SHP77 treated with DMSO at 0.1 percent for 48 hours (cell line): ENCODE data around the gene DUSP6.

Source experiments
- DNase-seq: peaks from one replicate; lab custom pipeline; 2025; lab: John Stamatoyannopoulos, UW

Gene DUSP6

DNA sequence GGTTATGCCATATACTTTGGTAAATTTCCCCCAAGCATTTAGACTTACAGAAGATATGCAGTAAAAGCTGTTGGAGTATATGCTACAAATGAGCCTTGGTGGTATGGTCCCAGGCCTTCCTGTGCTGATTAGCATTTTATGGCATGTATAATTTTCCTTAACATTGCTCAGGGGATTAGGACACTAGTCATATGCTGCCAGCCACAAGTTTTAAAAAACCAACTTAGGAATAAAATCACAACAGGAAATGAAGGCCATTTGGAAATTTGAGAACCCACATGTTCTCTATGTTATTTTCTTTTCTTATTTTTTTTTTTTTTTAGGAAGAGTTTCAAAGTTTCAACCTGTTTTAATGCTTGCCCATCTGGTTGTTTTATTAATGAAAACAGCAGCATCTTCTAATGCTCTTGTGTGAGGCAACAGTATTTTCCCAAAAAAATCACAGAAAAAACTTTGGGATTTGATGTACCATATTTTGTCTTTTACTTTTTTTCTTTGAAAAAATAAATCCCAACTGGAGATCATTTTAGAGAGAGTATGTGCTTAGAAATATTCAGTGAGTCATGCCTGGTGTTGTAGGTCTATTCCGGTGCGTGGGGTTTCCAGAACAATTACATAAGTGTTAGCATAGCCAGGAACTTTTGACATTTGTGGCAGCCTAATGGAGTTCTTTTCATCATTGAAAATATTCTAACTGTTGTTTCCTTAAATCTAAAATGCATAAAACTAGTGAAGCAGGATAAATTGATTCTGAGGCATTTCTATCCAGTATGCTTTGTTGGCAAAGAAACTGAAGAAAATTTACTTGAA, 21.7 kb upstream of the DUSP6 start:
- DNase-seq, result no peak

DNA sequence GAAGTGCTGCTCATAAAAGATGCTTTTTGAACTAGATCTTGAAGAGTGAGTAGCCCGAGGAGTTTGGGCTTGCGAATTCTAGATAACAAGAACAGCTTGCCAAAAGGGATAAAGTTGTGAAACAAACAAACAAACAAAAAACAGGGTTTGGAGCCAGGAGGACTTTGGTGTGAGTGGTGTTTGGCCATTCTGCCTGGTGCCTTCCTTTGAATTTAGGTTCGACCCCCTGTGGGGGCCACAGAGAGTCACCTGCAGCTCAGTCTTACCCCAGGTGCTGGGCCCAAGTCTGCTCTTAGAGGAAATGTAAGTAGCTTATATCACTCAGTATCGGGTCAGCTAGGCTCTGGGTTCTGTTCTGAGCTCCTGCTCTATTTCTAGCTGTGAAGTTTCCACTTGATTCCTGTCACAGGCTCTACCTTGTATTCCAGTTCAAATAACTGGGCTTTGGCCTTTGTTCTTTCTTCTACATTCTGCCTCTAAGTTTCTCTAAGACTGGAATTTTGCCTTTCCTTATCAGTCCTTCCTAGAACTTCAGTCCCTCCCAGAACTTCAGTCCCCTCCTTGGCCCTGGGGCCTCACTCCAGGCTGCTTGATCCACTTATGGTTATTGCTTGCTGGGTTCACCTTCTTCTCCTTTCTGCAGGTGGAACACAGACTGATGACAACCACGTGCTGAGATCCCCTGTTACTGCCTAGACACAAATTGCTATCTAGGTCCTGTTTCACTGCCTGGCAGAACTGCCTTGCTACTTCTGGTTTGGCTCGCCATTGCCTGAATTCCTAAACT, 20.5 kb upstream of the DUSP6 start:
- no peak for DNase-seq

DNA sequence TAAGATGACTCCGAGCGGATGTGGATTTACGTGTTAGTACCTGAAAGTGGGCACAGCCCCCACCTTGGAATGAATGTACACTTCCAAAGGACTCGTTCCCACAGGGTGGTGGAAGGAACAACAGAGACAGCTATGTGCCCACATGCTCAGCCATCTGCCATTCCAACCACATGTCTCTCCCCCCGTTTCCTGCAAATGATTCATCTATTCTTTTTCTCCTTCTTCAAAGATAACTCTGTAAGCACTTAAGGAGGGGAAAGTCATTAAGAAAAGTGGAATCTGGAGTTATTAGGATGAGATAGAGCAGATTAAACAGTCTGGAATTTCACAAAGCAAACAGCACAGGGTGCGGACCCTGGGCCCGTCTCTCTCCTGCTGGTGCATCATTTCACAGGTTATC, 18.5 kb upstream of the DUSP6 start:
- no peak for DNase-seq

DNA sequence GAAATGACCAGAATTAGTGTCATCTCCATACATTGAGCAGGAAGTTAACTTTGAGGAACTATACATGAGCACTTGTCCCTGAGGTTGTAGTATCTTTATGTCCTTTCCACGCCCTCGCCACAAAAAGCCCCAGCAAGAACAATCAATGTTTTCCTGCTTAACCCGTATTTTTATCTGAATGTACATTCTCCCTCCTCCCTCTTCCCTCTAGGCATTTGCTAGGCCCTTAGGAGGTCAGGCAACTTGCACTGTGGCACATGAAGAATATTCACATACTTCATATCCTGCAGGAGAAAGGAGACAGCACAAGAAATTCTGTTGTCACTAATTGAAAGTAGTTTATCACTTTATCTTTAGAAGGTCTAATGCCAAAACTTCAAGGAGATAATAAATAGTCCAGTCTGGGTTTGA, 18.1 kb upstream of the DUSP6 start:
- no peak for DNase-seq

DNA sequence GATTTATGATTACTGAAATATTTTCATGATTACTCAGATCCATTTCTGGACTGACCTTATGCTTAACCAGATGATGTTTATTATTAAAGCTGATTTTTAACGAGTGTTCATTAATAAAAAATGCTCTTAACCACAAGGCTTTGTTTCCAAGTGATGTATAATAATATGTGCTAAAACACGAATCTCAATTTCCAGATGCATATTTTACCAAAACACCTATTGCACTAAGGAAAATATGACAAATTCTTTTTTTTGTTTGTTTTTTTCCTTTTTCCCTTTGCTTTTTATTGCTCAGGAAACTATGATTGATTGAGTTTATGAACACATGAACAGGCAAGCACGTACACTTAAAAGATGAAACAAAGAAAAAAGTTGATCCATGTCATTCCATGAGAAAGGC, 16.9 kb upstream of the DUSP6 start:
- DNase-seq, result no peak

DNA sequence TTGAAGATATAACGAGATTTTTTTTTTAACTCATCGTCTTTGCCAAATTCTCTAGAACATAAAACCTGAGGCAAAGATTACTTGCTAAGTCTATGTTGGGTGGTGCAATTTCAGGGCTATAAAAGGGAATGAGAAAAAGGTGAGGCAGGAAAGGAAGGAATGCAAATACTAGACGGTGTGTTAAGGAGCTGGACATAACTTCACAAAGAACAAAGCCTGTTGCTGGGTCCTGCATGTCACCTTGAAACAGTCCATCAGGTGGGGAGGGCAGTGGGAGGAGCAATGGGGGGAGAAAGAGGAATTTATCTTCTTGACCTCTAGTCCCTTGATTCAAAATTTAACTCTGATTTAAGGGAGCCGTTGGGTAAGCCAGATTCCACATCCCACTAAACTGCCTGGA, 16.1 kb upstream of the DUSP6 start:
- no peak for DNase-seq

DNA sequence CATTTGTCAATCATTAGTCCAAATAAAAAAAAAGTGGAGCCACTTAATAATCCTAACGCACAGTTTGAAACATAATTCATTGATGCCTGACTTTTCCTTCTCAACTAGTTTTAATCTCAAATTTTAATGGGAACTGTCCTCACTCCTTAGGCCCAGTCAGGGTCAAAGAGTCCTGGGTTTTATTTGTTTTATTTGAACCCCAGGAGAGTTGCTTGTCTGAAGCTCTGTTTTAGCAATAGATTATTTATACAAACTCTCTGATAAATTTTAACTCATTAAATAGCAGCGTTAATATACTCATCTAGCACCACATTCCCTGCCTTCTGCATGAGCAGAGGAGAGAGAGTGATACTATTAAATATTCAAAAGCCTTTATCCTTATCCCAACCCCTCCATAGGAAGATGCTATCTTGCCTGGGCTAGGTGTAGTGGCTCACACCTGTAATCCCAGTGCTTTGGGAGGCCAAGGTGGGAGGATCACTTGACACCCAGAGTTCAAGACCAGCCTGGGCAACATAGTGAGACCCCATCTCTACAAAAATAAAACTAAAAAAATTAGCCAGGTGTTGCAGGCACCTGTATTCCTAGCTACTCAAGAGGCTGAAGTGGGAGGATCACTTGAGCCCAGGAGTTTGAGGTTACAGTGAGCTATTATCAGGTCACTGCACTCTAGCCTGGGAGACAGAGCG, 14.5 kb upstream of the DUSP6 start:
- DNase-seq, result no peak

DNA sequence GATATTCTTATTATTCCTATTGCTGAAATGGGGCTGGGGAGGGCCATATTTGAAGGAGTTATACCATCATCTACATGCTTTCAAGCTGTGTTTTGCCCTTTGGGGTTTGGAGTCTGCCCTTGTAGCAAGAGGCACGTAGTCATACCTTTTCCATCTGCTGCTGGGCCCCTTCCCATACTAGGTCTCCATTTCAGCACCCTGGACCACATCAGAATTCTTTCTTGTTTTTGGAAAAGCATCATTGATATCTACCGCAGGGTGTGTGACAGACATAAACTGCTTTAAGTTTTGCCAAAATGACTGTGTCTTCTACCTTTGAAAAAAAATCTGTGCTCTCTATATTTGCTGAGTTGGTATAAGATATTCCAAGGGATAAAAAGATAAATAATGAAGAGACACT, 12.3 kb upstream of the DUSP6 start:
- no peak for DNase-seq

DNA sequence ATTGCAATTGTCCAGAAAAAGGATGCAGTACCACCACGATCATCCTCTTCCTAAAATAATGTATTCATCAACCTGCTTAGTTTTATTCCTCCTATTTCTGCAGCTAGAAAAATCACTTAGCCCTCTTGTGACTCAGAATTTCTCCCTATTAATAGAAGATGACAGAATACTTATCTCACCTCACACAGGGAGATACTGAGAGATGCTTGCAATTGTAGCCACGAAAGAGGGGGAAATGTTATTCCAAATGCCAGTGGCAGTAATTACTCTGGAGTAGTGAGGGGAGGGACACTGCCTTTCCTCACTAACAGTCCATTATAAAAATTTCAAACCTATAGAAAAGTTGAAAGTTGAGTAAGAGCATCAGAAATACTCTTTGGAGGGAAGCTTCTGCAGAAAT, 11.8 kb upstream of the DUSP6 start:
- DNase-seq, result no peak

DNA sequence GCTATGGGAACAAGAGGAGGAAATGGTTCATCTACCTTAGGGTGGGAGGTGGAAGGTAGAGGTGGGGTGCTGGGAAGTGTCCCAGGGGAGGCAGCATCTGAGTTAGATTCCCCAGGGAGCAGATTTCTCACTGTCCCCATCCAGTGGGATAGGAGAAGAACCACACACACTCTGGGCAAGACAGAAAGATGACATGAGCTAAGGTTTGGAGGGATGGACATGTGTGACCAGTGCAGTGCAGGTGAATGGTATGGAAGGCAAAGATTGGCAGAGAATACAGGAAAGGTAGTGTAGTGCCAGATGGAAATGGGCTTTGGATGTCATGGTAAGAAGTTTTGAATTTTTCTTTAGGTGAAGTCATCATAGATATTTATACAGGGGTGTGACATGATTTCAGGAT, 11.3 kb upstream of the DUSP6 start:
- DNase-seq, result no peak

DNA sequence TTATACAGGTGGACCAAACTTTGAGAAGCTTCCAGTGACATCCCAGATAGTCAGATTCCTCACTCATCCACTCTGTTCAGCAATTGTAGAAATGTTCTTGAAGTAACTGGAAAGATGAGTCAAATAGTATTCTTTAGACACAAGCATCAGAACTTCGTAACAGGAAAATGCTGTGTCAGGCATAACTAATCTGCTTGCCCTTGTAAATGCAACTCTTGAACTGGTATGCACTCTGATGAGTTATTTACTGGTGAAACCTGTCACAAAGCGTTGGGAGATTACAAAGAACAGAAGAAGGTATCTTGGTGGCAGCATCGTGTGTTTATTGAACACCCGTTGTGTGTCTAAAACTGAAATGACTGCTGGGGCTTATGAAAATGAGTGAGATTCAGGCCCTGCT, 10.8 kb upstream of the DUSP6 start:
- DNase-seq, result no peak

DNA sequence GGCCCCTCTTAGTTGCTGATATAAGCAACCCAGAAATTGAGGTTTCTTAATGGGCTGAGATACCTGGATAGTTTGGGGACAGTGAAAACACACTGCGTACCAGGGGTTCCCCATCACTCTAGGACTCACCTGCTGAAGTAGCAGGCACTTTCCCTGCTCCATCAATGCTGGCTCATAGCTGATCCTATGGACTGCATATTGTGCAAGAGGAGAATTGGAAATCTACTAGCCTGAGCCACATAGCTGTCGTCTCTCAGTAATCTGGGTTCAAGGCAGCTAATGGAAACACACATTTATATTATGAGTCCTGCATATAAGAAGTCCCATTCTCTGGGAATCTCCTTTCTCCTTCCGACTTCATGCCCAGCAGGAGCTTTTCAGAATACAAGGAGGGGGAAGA, 7.3 kb upstream of the DUSP6 start:
- DNase-seq, result no peak

DNA sequence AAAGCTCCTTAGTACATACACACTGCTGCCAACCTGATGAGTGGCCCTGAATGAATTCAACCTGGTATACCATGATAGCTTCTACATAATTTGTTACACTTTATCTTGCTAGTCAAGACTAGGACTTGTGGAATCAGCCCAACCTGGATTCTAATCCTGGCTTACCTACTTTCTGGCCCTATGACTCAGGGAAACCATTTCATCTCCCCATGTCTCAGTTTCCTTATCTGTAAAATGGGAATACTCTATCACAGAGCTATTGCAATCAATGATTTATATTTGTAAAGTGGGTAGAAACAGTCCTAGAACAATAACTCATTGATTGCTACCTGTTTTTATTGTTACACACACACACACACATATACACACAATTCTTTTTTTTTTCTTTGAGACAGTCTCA, 6.5 kb upstream of the DUSP6 start:
- DNase-seq, result no peak

DNA sequence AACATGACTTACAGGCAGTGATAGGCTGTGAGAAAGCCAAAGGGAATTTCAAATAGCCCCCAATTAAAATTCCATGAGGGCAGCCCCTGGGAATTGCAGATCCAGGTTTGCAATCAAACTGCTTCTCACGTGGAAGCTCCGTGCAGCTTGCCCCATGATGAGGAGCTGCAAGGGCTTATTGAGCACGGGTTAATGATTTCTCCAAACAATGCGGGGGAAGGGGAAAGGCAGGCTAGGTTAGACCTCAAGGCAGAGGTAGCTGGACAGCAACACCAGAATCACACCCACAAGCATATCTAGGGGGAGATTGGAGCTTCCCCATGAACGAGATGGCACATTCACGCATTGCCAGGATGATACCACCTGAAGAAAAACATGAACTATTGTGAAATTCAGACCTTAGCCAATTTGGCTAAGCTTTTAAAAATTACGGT, 5.0 kb upstream of the DUSP6 start:
- DNase-seq, result no peak

DNA sequence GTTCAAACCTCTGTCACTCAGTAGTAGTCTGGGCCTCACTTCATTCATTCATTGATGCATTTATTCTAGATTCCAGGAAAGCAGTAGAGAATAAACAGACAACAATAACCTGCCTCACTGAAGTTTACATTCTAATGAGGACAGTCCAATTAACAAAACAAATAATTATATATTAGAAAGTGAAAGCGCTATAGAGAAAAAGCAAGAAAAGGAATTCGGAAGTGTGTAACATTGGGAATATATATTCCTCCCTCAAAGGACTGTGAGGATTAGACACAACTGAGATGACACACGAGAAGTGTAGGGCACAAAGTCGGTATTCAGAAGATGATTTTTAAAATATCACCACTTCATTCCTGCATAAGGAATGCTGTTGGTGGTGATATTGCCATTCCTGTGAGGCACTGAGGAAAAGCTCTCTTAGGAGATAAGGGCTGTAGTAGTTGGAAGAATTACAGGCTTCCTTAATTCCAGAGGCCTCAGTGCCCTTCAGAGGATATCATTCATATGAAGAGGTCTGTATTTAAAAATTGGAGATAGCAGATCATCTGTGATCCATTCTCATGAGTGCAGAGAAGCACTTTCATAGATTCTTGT, 3.9 kb upstream of the DUSP6 start:
- DNase-seq, result no peak

DNA sequence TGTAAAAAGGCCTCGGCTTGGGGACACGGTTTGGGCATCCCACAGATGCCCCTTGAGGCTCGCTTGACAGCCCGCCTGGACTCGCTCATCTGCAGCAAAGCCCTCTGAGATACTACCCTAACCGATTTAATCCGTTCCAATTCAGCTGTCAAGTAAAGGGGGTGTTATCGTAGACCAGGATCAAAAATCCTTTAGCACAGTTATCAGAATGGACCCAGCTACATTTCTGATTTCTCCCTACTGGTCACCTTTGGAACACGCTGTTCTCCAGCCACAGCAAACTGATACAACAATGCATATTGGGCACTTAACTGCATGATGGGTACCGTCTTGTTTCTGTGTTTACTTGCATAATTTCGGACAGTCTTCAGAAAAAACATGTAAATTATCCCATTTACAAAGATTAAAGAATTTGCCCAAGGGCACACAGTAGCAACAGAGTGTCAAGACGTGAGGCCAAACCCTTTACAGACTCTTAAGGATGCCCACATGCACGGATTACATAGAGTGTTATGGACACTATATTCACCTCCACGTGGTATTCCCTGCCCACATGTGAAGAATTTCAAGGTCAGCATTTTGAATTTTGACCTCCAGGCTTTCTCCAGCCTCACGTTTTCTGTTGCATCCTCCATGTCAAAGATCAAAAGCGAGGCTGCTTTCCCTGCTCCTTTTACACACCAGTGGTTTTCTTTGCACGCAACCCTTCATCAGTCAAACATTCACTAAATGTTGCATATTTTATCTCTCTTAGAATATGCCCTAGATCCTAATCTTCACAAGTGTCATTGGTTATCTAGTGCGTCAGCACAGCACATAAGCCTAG, 3.2 kb upstream of the DUSP6 start:
- peak; percentile 42 for DNase-seq

DNA sequence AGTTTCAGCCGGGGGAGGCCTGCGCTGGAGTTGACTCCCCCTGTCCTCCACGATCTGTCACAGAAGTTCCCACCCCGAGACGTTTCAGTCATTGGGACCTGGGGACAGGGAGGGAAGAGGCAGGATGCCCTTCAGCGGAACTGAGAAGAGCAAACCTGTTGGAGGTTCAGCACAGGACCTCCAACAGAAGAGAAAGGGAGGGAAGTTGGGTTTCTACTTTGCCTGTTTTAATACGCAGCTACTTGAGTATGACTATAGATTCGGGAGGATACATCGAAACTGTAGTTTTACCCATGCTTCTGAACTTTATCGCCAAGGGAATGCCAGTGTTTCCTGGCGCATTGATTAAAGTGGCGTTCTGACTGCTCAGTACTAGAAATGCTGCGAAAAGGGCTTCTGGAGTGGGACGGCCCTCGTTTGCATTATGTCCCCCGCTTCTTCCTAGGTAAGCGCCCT, 2.3 kb upstream of the DUSP6 start:
- DNase-seq, result peak; percentile 29

DNA sequence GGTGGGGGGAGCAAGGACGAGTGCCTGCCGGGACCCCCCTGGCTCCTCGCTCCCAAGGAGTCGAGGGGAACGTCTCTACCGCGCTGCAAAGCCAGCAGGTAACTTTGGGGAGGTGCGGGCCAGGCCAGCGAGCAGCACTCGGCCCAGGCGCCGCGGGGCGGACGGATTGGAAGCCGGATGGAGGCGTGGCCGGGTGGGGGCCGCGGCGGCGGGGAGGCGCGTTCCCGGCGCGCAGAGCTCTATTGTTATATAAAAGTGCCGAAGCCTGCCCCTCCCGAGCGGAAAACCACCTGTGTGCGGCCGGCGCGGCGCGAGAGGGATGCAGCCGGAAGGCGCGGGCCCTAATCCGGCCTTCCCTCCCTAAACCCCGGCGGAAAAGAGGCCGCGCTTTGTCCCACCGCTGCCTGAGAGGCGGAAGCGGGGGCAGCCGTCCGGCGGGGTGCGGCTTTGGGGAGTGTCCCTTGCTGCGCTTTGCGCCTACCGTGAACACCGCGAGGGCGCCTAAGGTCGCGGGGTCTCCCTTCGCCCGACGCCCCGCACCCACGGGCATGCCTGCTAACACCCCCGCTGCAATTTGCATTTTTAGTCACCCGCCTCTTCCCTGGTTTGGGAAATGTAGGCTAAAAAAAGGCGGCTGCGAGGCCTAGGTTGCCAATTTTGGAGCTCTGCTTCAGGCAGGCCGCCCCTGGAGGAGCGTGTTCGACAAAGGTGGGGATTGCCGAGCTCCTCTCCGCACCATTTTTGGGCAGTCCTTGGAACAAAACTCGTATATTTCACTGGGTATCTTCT, 1.7 kb upstream of the DUSP6 start:
- peak; percentile 45 for DNase-seq

DNA sequence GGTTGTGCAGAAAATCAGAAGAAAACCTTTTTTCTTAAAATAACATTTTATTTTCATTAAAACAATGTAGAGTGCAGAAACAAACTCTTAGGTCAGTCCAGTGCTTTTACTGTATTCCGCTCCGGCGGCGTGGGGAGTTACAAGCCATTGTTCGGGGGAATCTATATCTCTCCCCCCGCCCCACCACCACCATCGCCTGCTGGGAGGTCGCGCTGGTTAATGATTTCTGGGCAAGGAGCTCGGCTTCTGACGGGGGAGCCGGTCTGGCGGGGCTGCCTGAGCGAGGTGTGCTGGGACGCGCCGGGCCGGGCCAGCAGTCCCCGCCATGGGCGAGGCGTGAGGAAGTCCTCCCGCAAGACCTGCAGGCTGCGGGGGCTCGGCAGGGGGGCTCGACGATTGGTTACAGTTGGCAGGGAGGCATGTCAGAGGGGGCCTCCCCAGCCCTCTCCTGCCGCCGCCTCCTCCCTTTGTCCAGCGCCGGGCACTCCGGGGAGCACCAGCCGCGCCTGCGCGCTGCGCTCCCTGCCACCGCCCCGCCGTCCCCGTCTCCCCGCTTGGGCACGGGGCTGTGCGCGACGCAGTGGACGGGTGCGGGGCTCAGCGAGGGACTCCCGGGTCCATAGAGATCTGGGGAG, 1.0 kb upstream of the DUSP6 start:
- DNase-seq, result peak; percentile 70

DNA sequence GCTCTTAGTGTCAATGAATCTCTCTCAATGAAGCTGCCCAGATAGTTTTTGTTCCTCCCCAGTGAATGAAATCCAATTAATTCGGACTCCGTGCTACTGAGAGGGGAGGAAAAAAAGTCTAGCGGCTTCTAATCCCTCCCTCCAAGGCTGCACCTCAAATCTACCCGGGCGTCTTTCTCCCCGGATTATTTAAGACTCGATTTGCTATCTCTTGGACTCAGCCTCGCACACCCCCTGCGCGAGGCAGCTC, 134 bp downstream of the DUSP6 start:
- peak; percentile 77 for DNase-seq
